ENCODE data around the gene MATN1. TPM values are rescaled to one million over a fixed set of nuclear protein-coding genes. Genes with fewer than 3 reads are reported as not detected.
A peak's percentile ranks its signal among the peaks of the same experiment; 100 is the strongest.

MATN1 gene
- total RNA-seq, 1 donor from 2014 or later: 0.47 TPM

DNA sequence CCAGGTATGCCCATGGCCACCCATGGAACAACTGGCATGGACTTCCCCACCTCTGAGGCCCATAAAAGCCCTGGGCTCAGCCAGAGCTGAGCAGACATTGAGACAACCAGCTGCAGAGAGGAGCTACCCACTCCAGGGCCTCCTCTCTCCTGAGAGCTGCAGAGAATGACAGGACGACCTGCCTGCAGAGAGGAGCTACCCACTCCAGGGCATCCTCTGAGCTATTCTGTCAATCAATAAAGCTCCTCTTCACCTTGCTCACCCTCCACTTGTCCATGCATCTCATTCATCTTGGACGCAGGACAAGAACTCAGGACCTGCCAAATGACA lies 43.4 kb downstream of the MATN1 start:
- DNase-seq (ENCODE audit: low spot score): no peak
- TF ChIP-seq, protein P1, sequence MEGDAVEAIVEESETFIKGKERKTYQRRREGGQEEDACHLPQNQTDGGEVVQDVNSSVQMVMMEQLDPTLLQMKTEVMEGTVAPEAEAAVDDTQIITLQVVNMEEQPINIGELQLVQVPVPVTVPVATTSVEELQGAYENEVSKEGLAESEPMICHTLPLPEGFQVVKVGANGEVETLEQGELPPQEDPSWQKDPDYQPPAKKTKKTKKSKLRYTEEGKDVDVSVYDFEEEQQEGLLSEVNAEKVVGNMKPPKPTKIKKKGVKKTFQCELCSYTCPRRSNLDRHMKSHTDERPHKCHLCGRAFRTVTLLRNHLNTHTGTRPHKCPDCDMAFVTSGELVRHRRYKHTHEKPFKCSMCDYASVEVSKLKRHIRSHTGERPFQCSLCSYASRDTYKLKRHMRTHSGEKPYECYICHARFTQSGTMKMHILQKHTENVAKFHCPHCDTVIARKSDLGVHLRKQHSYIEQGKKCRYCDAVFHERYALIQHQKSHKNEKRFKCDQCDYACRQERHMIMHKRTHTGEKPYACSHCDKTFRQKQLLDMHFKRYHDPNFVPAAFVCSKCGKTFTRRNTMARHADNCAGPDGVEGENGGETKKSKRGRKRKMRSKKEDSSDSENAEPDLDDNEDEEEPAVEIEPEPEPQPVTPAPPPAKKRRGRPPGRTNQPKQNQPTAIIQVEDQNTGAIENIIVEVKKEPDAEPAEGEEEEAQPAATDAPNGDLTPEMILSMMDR (IDR thresholded peaks at IDR 0.05): no peak
- Mint-ChIP-seq H3K27me3 (ENCODE audit: low read depth) (peaks cover 40% of the 10 kb centered on the region), H3K4me1 (ENCODE audit: low read depth) (peaks cover 9% of the 10 kb centered on the region), H3K27ac (ENCODE audit: unreplicated experiment) (no peak overlapping the region), H3K36me3 (ENCODE audit: low read depth) (no peaks in the 10 kb centered on the region), H3K9me3 (ENCODE audit: low read depth) (peaks cover 10% of the 10 kb centered on the region), H3K4me3 (ENCODE audit: unreplicated experiment) (no peak overlapping the region)

DNA sequence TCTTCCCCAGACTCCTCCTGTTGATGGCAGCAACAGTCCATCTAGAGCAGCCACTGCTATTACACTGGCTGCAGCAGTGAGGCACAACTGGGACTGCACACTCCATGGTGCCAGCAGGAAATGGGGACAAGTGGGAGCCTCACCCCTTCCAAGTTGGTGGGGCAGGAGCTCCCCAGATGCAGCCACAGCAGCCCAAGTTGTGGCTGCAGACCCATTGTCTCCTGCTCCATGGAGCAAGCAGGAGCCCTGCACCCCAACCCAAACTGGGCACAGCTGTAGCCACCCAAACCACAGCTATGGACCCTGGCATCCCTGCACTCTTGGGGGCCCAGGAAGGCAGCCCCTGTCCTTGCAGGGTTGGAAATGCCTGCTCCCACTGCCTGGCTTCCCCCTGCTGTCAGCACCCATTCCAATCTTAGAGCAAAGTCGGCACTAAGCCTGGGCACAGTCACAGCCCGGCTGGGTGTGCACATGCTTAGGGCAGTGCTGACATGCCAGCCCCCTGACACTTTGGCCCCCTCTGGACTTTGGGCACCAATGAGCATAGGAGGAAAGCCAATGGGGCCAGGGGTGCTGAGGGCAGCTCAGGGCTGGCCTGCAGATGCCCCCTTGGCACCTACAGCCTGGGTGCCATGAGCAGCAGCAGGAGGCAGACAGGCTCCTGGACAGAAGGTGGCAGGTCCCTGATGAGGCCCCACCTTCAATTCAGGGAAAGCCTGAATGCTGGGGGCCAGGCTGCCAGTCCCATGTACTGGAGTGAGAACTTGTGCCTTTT lies 44.0 kb downstream of the MATN1 start:
- no peaks in the 10 kb centered on the region for H3K36me3 Mint-ChIP-seq (ENCODE audit: low read depth)
- H3K4me1 Mint-ChIP-seq (ENCODE audit: low read depth): peaks cover 9% of the 10 kb centered on the region
- H3K4me3 Mint-ChIP-seq (ENCODE audit: unreplicated experiment): no peak overlapping the region
- peaks cover 34% of the 10 kb centered on the region for H3K27me3 Mint-ChIP-seq (ENCODE audit: low read depth)
- TF ChIP-seq, protein P1 (IDR thresholded peaks at IDR 0.05): no peak
- peaks cover 15% of the 10 kb centered on the region for H3K9me3 Mint-ChIP-seq (ENCODE audit: low read depth)
- H3K27ac Mint-ChIP-seq (ENCODE audit: unreplicated experiment): no peak overlapping the region
- DNase-seq (ENCODE audit: low spot score): peak; percentile 63

DNA sequence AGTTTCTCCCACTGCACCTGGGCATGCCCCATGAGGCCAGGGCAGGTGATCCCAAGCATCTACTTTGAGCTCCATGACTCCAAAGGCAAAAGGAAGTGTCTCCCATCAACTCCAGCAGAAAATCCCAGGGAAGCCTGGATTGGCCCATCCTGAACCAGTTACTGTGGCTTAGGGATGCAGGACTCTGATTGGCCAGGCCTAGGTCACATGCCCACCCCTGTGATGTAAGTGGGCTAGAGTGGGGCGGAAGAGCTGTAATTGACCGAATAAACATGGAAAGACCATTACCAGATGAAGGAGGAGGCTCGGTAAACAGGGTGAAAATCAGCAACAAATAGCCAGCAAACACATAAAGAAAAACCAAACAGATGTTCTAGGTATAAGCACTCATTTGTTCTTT lies 45.2 kb downstream of the MATN1 start:
- Mint-ChIP-seq H3K4me1 (ENCODE audit: low read depth) (peaks cover 9% of the 10 kb centered on the region), H3K27ac (ENCODE audit: unreplicated experiment) (no peak overlapping the region), H3K9me3 (ENCODE audit: low read depth) (peaks cover 27% of the 10 kb centered on the region), H3K36me3 (ENCODE audit: low read depth) (peaks cover 3% of the 10 kb centered on the region), H3K4me3 (ENCODE audit: unreplicated experiment) (no peak overlapping the region), H3K27me3 (ENCODE audit: low read depth) (peaks cover 22% of the 10 kb centered on the region)
- TF ChIP-seq, protein P1 (IDR thresholded peaks at IDR 0.05): no peak
- peak; percentile 10 for DNase-seq (ENCODE audit: low spot score)

DNA sequence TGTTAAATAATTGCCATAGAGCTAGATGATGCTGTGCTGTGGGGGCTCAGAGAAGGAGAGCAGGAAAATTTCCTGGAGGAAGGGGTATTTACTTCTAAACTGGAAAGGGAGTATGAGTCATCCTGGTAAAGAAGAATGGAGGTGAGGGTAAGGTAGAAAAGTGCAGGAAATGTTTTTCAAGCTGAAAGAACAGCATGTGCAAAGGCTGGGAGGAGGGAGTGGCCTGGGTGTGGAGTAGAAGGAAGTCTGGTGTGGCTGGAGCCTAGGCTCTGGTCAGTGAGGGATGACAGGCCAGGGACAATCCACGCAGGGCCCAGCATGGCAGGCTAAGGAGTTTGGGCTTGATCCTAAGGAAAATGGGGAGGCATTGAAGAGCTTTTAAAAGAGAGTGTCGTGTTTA lies 45.9 kb downstream of the MATN1 start:
- TF ChIP-seq, protein P1 (IDR thresholded peaks at IDR 0.05): no peak
- DNase-seq (ENCODE audit: low spot score): peak; percentile 29
- Mint-ChIP-seq H3K27ac (ENCODE audit: unreplicated experiment) (no peak overlapping the region), H3K27me3 (ENCODE audit: low read depth) (peaks cover 17% of the 10 kb centered on the region), H3K4me1 (ENCODE audit: low read depth) (peaks cover 9% of the 10 kb centered on the region), H3K9me3 (ENCODE audit: low read depth) (peaks cover 27% of the 10 kb centered on the region), H3K4me3 (ENCODE audit: unreplicated experiment) (no peak overlapping the region), H3K36me3 (ENCODE audit: low read depth) (peaks cover 3% of the 10 kb centered on the region)

DNA sequence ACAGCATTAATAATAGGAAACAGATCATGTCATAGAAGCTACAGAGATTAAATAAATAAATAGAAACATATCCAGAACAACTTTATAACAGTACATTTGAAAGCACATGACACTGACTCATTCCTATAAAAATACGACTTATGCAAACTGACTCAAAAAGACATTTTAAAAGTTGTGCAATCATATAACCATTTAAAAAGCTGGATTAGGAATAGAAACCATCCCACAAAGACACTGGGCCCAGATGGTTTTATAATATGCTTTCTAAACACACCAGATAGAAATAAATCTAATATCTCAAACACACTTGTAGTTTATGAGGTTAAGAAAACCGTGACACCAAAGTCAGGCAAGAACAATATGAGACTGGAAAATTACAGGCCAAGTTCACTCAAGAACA lies 47.6 kb downstream of the MATN1 start:
- Mint-ChIP-seq H3K27me3 (ENCODE audit: low read depth) (peaks cover 8% of the 10 kb centered on the region), H3K36me3 (ENCODE audit: low read depth) (peaks cover 3% of the 10 kb centered on the region), H3K27ac (ENCODE audit: unreplicated experiment) (peak overlapping the region; percentile 70), H3K9me3 (ENCODE audit: low read depth) (peaks cover 27% of the 10 kb centered on the region), H3K4me1 (ENCODE audit: low read depth) (peaks cover 9% of the 10 kb centered on the region), H3K4me3 (ENCODE audit: unreplicated experiment) (no peak overlapping the region)
- no peak for DNase-seq (ENCODE audit: low spot score)
- TF ChIP-seq, protein P1 (IDR thresholded peaks at IDR 0.05): no peak
